ENCODE measurements around the gene KRT2. TPM values are rescaled to one million over a fixed set of nuclear protein-coding genes. Genes with fewer than 3 reads are reported as not detected.

Gene KRT2
- total and polyA plus RNA-seq, 8 donors = not detected

DNA sequence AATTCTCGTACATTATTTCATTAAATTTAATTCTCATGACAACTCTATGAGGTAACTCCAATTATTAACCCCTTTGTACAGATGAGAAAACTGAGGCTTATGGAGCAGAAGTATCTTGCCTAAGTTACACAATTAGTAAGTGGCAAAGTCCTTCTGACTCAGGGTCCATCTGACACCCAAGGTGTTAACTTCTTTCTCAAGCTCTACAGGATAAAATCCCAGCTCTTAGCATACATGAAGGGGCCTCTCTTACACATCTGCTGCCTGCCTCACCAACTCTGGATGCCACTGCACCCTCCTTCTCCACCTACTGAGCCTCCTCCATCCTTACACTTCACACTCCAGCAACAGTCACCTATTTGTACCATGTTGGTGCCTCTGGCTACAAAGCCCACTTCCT, 46.5 kb downstream of the KRT2 start:
- DNase-seq (no peak), ATAC-seq (no peak)
- intact Hi-C loops (cut with DNase I) = no loop called here
- H3K27ac ChIP-seq = no peak overlapping the region
- H3K9me3 ChIP-seq = no peaks in the 10 kb centered on the region
- H3K4me3 ChIP-seq = no peak overlapping the region
- TF ChIP-seq, protein P1, sequence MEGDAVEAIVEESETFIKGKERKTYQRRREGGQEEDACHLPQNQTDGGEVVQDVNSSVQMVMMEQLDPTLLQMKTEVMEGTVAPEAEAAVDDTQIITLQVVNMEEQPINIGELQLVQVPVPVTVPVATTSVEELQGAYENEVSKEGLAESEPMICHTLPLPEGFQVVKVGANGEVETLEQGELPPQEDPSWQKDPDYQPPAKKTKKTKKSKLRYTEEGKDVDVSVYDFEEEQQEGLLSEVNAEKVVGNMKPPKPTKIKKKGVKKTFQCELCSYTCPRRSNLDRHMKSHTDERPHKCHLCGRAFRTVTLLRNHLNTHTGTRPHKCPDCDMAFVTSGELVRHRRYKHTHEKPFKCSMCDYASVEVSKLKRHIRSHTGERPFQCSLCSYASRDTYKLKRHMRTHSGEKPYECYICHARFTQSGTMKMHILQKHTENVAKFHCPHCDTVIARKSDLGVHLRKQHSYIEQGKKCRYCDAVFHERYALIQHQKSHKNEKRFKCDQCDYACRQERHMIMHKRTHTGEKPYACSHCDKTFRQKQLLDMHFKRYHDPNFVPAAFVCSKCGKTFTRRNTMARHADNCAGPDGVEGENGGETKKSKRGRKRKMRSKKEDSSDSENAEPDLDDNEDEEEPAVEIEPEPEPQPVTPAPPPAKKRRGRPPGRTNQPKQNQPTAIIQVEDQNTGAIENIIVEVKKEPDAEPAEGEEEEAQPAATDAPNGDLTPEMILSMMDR (IDR thresholded peaks at IDR 0.05) = no peak
- H3K4me1 ChIP-seq = no peaks in the 10 kb centered on the region
- H3K27me3 ChIP-seq = peaks cover 25 to 74% of the 10 kb centered on the region in 2 donors
- H3K36me3 ChIP-seq = no peaks in the 10 kb centered on the region

DNA sequence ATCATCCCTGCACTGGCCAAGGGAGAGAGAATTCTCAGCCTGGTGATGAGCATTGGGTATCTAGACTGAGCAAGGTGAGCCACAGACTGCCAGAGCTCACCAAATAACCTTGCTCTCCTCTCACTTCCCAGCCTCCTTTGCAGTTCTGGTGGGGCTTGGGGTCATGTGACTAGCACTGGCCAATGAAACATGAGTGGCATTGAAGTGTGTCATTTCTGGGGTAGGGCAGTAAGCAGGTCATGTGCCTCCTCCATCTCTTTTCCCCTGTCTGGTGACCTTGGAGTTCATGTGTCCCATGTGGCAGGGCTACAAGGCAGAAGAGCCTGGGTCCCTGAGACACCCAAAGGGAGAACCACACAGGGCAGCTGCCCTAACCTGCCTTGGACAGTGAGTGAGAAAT, 47.2 kb downstream of the KRT2 start:
- H3K27ac ChIP-seq = no peak overlapping the region
- TF ChIP-seq, protein P1 (IDR thresholded peaks at IDR 0.05) = no peak
- intact Hi-C loops (cut with DNase I) = no loop called here
- no peaks in the 10 kb centered on the region for H3K36me3 ChIP-seq
- peaks cover 23 to 74% of the 10 kb centered on the region in 2 donors for H3K27me3 ChIP-seq
- H3K4me1 ChIP-seq = no peaks in the 10 kb centered on the region
- ATAC-seq = no peak
- H3K9me3 ChIP-seq = no peaks in the 10 kb centered on the region
- no peak for DNase-seq
- H3K4me3 ChIP-seq = no peak overlapping the region

DNA sequence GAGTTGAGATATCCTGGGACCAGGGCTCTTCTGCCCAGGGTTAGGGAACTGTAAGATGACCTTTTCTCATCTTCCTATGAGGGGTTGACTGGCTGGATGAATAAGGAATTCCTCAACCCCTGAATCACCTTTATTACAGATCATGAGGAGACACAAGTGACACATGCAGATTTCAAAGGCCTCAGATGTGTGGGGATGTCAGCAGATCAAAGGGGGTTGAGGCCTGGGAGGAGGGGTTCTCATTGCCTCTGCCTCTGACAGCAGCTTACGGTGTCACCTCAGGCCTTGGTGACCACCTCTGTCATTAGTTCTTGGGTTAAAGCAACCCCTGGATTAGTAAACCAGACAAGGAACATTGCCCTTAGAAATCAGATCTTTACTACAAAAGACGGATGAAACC, 48.7 kb downstream of the KRT2 start:
- ATAC-seq (no peak), DNase-seq (no peak)
- intact Hi-C loops (cut with DNase I) = no loop called here
- Histone ChIP-seq H3K27ac (no peak overlapping the region), H3K4me3 (no peak overlapping the region), H3K36me3 (no peaks in the 10 kb centered on the region), H3K9me3 (no peaks in the 10 kb centered on the region), H3K27me3 (peaks cover 27 to 74% of the 10 kb centered on the region in 2 donors), H3K4me1 (no peaks in the 10 kb centered on the region)
- TF ChIP-seq, protein P1 (IDR thresholded peaks at IDR 0.05) = no peak

DNA sequence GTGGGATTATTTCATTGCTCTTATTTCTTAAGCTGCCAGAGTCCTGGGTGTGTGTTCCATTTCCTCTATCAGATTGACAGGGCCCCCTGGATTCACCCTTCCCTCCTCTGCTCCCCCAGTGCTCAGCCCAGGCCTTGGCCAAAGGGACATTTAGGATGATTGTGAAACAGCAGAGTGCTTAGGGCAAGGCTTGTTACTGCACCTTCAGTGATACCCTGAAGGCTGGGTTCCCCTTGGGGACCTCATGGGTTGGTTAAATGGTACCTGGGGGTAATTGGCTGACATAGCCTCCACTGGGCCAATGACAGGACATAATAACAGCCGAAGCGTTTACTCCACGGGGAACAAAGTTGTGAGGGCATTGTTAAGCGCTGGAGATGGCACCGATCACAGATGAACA, 49.5 kb downstream of the KRT2 start:
- no peak for DNase-seq
- no peak for ATAC-seq

DNA sequence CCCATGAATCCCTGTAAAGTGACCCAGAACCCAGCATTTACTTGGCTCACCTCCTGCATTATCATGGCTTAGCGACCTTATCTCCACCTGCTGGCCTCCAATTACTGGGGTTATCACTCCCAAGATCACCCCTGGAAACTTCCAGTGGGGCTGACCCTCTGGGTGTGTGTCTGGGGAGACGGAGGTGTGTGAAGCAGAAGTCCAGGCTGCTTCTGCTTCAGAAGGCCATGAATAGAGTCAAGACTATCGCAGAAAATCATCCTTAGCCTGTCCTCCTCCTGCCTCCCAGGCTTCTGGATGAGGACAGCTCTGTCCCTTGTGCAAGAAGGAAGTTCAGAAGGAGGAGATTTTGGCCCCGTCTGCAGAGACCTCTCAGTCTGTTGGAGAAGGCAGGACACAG, 50.3 kb downstream of the KRT2 start:
- TF ChIP-seq, protein P1 (IDR thresholded peaks at IDR 0.05) = no peak
- intact Hi-C loops (cut with DNase I) = no loop called here
- peaks cover 27 to 77% of the 10 kb centered on the region in 2 donors for H3K27me3 ChIP-seq
- H3K36me3 ChIP-seq = no peaks in the 10 kb centered on the region
- H3K27ac ChIP-seq = no peak overlapping the region
- no peaks in the 10 kb centered on the region for H3K9me3 ChIP-seq
- ATAC-seq (no peak), DNase-seq (no peak)
- no peak overlapping the region for H3K4me3 ChIP-seq
- no peaks in the 10 kb centered on the region for H3K4me1 ChIP-seq

More for the DNA sequence above, 49.5 kb downstream of the KRT2 start:
- no peak overlapping the region for H3K27ac ChIP-seq
- TF ChIP-seq, protein P1 (IDR thresholded peaks at IDR 0.05) = no peak
- H3K4me1 ChIP-seq = no peaks in the 10 kb centered on the region
- H3K4me3 ChIP-seq = no peak overlapping the region
- H3K9me3 ChIP-seq = no peaks in the 10 kb centered on the region
- intact Hi-C loops (cut with DNase I) = no loop called here
- H3K36me3 ChIP-seq = no peaks in the 10 kb centered on the region
- H3K27me3 ChIP-seq = peaks cover 27 to 74% of the 10 kb centered on the region in 2 donors
